DMS153 treated with DMSO at 0.1 percent for 48 hours (cell line): ENCODE data around the gene SLC37A4.

ENCODE experiments used
- DNase-seq: peaks from one replicate; lab custom pipeline; 2025; ENCODE audit not compliant: unreplicated experiment; lab: John Stamatoyannopoulos, UW

Gene SLC37A4

DNA sequence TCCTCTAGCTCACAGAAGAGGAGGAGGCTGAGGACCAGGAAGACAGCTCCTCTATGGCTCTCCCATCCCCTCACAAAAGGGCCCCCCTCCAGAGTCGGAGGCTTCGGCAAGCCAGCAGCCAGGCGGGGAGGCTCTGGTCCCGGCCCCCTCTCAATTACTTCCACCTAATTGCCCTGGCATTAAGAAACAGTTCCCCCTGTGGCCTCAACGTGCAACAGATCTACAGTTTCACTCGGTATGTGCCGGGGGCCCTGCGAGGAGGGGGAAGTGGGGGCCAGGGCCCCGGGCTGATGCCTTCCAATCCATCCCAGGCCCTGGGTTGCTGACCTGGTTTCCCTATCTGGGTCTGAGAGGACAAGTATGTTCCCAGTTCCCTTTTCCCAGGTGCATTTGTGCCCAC, 51.2 kb downstream of the SLC37A4 start:
- no peak for DNase-seq

DNA sequence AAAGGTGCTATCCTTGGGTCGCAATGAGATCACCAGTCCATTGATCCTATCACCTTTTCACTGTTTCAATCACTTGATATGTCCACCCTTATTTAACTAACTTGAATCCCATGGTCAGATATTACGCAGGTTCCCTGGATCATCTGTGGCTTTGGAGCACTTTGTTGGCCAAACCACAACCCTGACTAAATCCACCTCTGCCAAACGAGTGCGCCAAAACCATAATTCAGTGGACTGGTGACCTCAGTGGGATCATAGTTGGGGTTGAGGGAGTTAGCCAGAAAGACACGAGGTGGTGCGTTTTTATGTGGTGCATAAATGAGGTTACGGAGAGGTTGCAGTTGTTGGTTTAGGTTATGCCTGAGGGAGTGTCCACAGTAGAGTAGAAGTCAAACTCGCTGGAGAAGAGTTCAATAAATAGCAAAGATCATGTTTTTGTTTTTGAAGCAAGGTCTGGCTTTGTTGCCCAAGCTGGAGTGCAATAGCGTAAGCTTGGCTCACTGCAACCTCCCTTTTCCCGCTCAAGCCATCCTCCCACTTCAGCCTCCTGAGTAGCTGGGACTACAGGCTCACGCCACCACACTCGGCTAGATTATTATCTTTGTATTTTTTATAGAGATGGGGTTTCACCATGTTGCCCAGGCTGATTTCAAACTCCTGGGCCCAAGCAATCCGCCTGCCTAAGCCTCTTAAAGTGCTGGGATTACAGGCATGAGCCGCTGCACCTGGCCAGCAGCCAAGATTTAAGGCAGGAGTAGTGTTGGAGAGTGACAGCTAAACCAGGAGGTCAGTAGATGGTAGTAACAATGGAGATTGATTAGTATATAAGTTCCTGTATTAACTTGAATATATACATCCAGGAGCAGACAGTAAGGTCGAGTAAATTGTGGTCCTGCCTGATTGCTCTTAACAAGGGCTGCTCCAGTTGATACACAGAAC, 54.6 kb downstream of the SLC37A4 start:
- DNase-seq = no peak
